ENCODE data around the gene CHRDL2. TPM values are rescaled to one million over a fixed set of nuclear protein-coding genes. Genes with fewer than 3 reads are reported as not detected.

The CHRDL2 gene
- total RNA-seq, 1 donor, result not detected

- no peak for DNase-seq (ENCODE audit: low read depth in 2 of 3, low spot score in 2 of 3)
These were observed 41.6 kb downstream of the CHRDL2 start for GRCh38 chr11:74689666-74690065.

GRCh38 chr11:74687237-74688023, 43.8 kb downstream of the CHRDL2 start:
- no peak for DNase-seq (ENCODE audit: low read depth in 2 of 3, low spot score in 2 of 3)

- no peak for DNase-seq (ENCODE audit: low read depth in 2 of 3, low spot score in 2 of 3)
These were observed 44.4 kb downstream of the CHRDL2 start for GRCh38 chr11:74686792-74687191.

DNA sequence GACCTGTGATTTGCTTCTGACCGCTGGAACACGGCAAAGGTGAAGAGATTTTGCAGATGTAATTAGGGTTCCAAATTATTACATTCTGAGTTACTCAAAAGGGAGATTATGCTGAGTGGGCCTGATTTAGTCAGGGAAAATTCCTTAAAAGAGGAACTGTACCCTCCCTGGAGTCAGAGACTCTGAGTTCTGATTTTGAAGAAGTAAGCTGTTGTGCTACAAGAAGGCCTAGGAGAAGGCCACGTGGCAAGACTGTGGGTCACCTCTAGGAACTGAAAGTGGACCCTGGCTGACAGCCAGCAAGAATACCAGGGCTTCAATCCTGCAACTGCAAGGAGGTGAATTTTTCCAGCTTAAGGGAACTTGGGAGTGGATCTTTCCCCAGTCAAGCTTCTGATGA, 45.3 kb downstream of the CHRDL2 start:
- no peak for DNase-seq (ENCODE audit: low read depth in 2 of 3, low spot score in 2 of 3)

- DNase-seq (ENCODE audit: low read depth in 2 of 3, low spot score in 2 of 3), result no peak
These were observed 45.9 kb downstream of the CHRDL2 start for GRCh38 chr11:74685338-74685737.

DNA sequence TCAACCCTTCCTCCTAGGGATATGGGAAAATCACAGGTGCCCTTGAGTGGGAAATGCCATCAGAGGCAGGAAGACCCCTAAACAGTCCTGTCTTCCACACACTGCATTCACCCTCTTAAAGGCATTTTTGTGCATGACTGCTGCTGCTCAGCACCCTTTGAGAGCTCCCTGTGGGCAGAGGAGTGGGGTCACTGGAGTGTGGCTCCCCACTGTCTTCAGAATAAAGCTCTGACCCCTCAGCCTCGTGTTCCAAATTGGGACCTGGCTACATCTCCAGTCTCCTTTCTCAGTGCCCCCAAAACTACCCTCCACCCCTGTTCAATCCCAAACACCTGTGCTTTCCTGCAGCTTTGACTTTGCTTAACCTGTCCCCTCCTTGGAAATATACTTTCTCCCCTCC, 46.6 kb downstream of the CHRDL2 start:
- no peak for DNase-seq (ENCODE audit: low read depth in 2 of 3, low spot score in 2 of 3)

DNA sequence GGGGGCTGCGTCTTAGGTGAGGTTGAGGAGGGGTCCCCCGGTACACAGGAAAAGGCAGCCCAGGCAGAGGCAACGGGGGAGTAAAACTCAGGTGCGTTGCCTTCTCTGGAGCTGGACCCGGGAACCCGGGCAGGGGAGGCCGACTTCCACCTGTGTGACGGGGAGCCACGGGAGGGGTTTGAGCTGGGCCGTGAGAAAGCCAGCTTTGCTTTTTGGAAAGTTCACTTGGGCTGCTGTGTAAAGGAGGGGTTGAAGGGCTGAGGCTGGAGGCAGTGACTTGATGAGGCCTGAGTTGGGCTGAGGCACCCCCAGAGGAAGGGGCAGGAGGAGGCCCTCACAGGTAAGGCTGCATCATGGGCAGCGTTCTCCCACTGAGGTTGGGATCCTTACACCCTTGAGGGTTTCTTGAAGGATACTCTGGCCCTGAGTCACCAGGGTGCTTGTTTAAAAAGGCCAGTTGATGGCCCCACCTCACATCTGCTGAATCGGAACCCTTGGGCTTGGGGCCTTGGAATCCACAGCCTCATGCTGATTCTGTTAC, 47.2 kb downstream of the CHRDL2 start:
- DNase-seq (ENCODE audit: low read depth in 2 of 3, low spot score in 2 of 3), result no peak

DNA sequence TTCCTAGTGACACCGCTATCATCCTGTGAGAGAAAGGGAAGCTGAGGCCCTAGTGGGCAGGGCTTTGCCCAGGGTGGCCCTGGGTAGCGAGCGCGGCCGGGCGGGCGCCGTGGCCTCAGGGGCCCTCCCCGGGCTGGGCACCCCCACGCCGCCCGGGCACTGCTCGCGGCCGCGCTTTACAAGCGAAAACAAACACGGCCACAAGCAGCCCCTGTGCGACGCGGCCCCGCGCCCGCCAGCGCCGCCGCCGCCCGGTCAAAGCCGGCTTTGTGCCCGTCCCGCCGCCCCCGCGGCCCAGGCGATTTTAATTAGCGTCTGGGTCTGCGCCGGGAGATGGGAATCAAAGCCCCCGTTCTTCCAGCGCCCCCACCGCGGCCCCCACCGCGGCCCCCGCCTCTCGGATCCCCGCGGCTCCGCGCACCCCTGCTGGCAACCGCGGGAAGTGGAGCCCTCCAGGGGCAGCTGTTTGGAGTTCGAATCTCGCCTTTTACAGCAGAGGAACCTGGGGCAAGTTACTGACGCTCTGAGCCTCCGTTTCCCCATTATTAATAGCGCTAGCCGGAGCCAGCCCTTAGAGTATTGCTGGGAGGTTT, 47.9 kb downstream of the CHRDL2 start:
- peak in 1 of 3 donors; percentile 24 for DNase-seq (ENCODE audit: low read depth in 2 of 3, low spot score in 2 of 3)

DNA sequence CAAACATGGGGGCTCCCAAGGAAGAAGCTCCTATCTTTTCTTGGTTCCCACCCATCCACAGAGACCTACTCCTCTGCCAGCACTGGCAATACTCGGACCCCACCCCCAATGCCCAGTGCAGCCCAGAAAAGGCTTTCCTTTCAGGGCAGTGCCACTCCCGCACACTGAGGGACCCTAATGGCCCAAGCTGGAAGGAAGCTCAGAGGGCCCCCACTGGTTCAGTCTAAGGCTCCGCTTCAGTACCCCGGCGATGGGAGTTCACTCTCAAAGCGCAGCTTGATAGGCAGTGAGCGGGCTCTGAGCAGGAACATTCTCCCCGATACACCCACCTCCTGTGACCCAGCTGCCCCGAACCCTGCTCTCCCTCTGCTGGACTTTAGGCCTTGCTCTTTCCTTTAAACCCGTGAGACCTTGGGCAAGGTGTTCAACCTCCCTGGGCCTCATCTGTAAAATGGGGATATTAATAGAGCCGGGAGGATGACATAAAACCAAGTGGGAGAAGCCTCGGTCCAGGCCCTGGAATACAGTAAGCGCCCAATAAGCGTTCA, 48.4 kb downstream of the CHRDL2 start:
- DNase-seq (ENCODE audit: low read depth in 2 of 3, low spot score in 2 of 3), result no peak

DNA sequence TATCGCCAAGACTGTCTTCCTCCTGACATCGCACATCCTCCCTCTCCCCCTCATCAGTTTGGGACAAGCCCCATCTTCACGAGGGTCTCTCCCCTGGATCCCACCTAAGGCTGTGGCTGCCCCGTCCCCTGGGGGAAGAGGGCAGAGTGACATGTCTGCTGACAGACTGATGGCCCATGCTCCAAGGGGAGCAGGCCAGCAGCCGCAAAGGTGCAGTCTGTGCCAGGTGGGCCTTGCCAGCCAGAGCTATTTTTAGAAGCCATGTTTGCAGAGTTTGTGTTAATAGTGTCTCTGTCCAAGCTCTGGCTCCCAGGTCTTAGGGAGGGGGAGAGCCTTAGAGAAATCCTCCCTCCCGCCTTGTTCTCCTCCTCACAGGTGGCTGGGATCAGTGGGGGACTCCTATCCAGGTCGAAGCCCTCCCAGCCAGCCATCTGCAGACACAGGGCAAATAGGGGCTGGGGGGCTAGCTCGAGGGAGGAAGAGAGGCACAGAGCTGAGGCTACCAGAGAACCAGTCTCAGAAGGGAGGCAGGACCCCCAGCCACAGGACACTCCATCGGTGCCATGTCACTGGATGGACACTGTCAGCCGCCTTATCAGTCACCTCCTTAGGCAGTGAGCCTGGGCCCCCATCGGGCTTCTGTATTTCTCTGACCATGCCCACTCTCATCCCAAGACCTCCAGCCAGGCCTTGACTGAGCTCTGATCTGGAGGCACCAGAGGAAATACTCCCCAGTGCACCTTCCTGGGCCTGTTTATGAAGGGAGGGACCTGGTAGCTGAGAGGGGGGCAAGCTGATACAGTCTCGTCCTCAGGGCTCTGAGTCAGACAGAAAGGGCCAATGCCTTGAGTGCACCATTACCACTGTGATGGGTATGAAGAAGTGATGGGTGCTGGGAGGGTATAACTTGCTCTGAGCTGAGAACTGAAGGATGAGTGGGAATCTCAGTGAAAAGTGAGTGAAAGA, 49.3 kb downstream of the CHRDL2 start:
- DNase-seq (ENCODE audit: low read depth in 2 of 3, low spot score in 2 of 3), result no peak

- DNase-seq (ENCODE audit: low read depth in 2 of 3, low spot score in 2 of 3), result no peak
These were observed 50.3 kb downstream of the CHRDL2 start for GRCh38 chr11:74680703-74681531.

DNA sequence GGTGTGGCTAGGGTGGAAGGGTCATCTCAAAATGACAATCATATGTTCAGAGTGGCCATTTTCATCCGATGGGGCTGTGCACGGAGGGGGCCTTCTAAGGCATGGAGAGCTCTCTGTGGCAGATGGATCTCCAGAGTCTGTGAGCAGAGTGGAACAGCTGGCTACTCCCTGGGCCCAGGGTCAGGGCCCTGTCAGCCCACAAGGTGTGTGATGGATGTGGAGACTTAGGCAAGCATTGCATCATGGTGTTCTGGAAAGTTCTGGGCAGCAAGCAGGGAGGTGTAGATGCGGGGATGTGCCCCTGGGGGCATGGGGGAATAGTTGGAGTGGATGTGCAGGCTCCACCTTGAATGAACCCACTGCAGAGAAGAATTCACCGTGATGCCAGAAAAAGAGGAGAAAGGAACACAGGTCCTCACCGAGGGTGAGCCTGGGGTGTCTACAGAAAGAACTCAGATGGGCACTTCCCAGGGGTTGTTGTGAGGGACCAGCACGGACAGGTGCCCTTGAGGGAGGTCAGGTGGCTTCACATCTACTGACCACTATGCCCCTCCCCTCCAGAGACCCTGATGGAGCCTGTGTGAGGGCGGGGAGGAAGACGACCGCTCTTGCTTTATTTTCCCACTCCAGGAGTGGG, 51.1 kb downstream of the CHRDL2 start:
- DNase-seq (ENCODE audit: low read depth in 2 of 3, low spot score in 2 of 3), result no peak

- no peak for DNase-seq (ENCODE audit: low read depth in 2 of 3, low spot score in 2 of 3)
These were observed 51.7 kb downstream of the CHRDL2 start for GRCh38 chr11:74679513-74679865.

DNA sequence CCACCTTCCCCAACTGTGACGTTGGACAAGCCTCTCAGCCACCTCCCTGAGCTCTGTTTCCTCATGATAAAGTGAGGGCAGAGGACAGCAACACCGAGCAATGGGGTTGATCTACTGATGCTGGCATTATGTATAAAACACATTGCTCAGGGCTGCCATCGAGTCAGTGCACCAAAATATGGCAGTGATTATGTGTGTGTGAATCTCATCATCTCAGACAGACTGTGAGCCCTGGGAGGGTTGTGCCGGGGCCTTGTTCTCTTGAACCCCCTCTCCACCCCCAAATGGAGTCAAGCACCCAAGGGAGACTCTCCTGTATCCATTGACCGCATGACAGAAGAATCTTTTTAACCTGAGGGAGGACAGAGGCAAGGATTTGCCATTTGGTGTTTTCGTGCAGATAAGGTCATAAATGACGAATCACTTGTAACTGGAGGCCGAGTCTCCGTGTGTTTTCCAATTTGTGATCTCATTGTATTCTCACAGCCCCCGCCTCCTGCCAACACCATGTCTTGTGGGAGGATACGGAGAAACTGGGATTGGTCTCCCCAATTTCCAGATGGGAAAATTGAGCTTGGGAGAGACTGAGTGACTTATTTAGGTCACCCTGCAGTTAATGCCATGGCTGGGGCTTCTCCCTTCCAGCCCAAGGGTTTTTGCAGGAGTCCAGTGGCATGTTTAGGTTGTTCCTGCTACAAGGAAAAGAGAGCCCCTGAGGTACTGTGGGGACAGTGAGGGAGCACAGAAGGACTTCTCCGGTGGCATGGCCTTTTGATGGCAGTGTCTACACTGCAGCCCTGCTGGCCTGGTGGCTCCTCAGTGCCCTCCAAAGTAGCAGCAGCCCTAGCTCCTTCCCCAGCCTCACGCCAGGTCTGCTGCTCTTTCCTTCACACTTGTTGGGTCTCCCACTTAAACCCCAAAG, 52.4 kb downstream of the CHRDL2 start:
- DNase-seq (ENCODE audit: low read depth in 2 of 3, low spot score in 2 of 3), result no peak

- no peak for DNase-seq (ENCODE audit: low read depth in 2 of 3, low spot score in 2 of 3)
These were observed 53.2 kb downstream of the CHRDL2 start for GRCh38 chr11:74678041-74678440.

DNA sequence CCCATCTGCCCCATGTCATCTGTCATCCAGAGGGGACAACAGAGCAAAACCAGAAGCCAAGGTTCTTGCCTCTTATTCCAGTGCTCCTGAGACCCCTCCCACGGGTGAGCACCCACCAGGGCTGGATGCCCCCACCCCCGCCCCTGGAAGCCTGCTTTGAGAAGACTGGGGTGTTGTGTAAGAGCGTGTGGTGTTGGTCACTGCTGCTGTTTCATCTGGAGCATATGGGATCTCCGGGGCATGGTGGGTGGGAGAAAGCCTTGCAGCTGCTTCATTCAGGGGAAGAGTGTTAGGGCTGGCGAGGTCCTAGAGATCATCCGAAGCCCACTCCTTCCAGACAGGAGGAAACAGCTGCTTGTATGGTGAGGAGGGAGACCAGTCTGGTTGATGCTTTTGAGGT, 54.1 kb downstream of the CHRDL2 start:
- no peak for DNase-seq (ENCODE audit: low read depth in 2 of 3, low spot score in 2 of 3)

- DNase-seq (ENCODE audit: low read depth in 2 of 3, low spot score in 2 of 3), result no peak
These were observed 54.6 kb downstream of the CHRDL2 start for GRCh38 chr11:74676596-74676995.

GRCh38 chr11:74675761-74676160, 55.5 kb downstream of the CHRDL2 start:
- no peak for DNase-seq (ENCODE audit: low read depth in 2 of 3, low spot score in 2 of 3)

Measured in hematopoietic multipotent progenitor cell (in vitro differentiated cells).